ENCODE results near the gene WDR7. TPM values are rescaled to one million over a fixed set of nuclear protein-coding genes. Genes with fewer than 3 reads are reported as not detected.

The WDR7 gene
- total RNA-seq, 1 donor from 2014 or later, result 13.5 TPM

GRCh38 chr18:56747032-56747658 is 96.0 kb downstream of the WDR7 start:
- no peak for DNase-seq (ENCODE audit: low spot score in 2 of 2)
- H3K4me1 ChIP-seq, result no peaks in the 10 kb centered on the region
- H3K36me3 ChIP-seq, result peaks cover 3 to 6% of the 10 kb centered on the region in 2 donors
- intact Hi-C loops (cut with DNase I), result no loop called here
- no peak overlapping the region for H3K4me3 ChIP-seq
- H3K27ac ChIP-seq, result no peak overlapping the region
- TF ChIP-seq CTCF (IDR thresholded peaks at IDR 0.05), result no peak
- no peaks in the 10 kb centered on the region for H3K9me3 ChIP-seq
- no peaks in the 10 kb centered on the region for H3K27me3 ChIP-seq

- Histone ChIP-seq H3K9me3 (no peaks in the 10 kb centered on the region), H3K27ac (no peak overlapping the region), H3K27me3 (no peaks in the 10 kb centered on the region), H3K4me3 (no peak overlapping the region), H3K36me3 (peaks cover 3 to 6% of the 10 kb centered on the region in 2 donors), H3K4me1 (no peaks in the 10 kb centered on the region)
- no peak for DNase-seq (ENCODE audit: low spot score in 2 of 2)
- TF ChIP-seq CTCF (IDR thresholded peaks at IDR 0.05), result no peak
- intact Hi-C loops (cut with DNase I), result no loop called here
Measured at GRCh38 chr18:56747857-56748256, 96.7 kb downstream of the WDR7 start.

- H3K27ac ChIP-seq, result no peak overlapping the region
- no peaks in the 10 kb centered on the region for H3K27me3 ChIP-seq
- H3K4me1 ChIP-seq, result no peaks in the 10 kb centered on the region
- intact Hi-C loops (cut with DNase I), result no loop called here
- DNase-seq (ENCODE audit: low spot score in 2 of 2), result no peak
- peaks cover 3 to 6% of the 10 kb centered on the region in 2 donors for H3K36me3 ChIP-seq
- no peak overlapping the region for H3K4me3 ChIP-seq
- H3K9me3 ChIP-seq, result no peaks in the 10 kb centered on the region
- TF ChIP-seq CTCF (IDR thresholded peaks at IDR 0.05), result peak; percentile 20 to 57 (median 39)
Measured at GRCh38 chr18:56748698-56749268, 97.6 kb downstream of the WDR7 start.

- Histone ChIP-seq H3K4me3 (no peak overlapping the region), H3K36me3 (peaks cover 0 to 15% of the 10 kb centered on the region in 2 donors), H3K27ac (no peak overlapping the region), H3K27me3 (no peaks in the 10 kb centered on the region), H3K9me3 (no peaks in the 10 kb centered on the region), H3K4me1 (no peaks in the 10 kb centered on the region)
- DNase-seq (ENCODE audit: low spot score in 2 of 2), result no peak
- TF ChIP-seq CTCF (IDR thresholded peaks at IDR 0.05), result no peak
- intact Hi-C loops (cut with DNase I), result no loop called here
Measured at GRCh38 chr18:56756966-56757365, 105.8 kb downstream of the WDR7 start.

GRCh38 chr18:56770097-56770496 is 118.9 kb downstream of the WDR7 start:
- H3K9me3 ChIP-seq, result no peaks in the 10 kb centered on the region
- intact Hi-C loops (cut with DNase I), result no loop called here
- no peak overlapping the region for H3K4me3 ChIP-seq
- no peak for DNase-seq (ENCODE audit: low spot score in 2 of 2)
- TF ChIP-seq CTCF (IDR thresholded peaks at IDR 0.05), result no peak
- no peak overlapping the region for H3K27ac ChIP-seq
- H3K36me3 ChIP-seq, result peaks cover 0 to 5% of the 10 kb centered on the region in 2 donors
- H3K4me1 ChIP-seq, result no peaks in the 10 kb centered on the region
- no peaks in the 10 kb centered on the region for H3K27me3 ChIP-seq

Data from ascending aorta (tissue), 2 donors.